Transverse colon (tissue), 4 donors: ENCODE results near the gene CALN1.

Experiments
- EP300 ChIP-seq: sonication (generic); formaldehyde crosslinking; IDR thresholded peaks from one replicate; pipeline ENCODE4 v1.6.1; 2017; ENCODE audit warnings: antibody characterized with exemption, low read depth
- POLR2AphosphoS5 ChIP-seq, 3 donors: sonication (generic); formaldehyde crosslinking; IDR thresholded peaks; one replicate each; pipeline ENCODE4 v1.6.1; 2016; ENCODE audit warnings: antibody characterized with exemption in 3 of 3
- TF ChIP-seq, protein P1 (sequence below), 5 experiments: fragments of 200-600 bp in 3 of 5; fragments of 450-650 bp in 2 of 5; sonication (generic) in 3 of 5; IDR thresholded peaks; 1 replicate in 2 of 5; 2 replicates in 3 of 5; pipeline ENCODE4 v1.5.1; 2016 to 2017; ENCODE audit warnings: antibody characterized with exemption in 5 of 5, inconsistent platforms in 3 of 5, mild to moderate bottlenecking in 2 of 5, moderate library complexity in 1 of 5

DNA sequence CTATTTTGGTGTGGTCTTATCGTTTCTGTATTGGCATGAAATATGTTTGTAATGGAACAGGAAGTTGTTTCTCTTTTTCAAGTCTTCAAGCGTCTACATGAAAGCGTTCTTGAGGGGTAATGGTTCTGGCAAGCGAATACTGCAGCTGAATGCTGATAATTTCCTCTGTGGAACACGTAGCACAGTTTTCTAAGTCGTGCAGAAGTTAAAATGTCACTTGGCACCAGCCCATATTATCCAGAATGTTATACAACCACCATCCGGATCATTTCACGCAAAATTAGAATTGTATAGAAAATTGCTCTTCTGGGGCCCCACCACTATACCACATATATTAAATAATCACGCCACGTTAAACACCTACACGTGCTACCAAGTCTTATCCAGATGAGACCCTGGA, 354.3 kb downstream of the CALN1 start:
- TF ChIP-seq POLR2AphosphoS5 (IDR thresholded peaks at IDR 0.05) (no peak), EP300 (no peak)
- TF ChIP-seq, protein P1, sequence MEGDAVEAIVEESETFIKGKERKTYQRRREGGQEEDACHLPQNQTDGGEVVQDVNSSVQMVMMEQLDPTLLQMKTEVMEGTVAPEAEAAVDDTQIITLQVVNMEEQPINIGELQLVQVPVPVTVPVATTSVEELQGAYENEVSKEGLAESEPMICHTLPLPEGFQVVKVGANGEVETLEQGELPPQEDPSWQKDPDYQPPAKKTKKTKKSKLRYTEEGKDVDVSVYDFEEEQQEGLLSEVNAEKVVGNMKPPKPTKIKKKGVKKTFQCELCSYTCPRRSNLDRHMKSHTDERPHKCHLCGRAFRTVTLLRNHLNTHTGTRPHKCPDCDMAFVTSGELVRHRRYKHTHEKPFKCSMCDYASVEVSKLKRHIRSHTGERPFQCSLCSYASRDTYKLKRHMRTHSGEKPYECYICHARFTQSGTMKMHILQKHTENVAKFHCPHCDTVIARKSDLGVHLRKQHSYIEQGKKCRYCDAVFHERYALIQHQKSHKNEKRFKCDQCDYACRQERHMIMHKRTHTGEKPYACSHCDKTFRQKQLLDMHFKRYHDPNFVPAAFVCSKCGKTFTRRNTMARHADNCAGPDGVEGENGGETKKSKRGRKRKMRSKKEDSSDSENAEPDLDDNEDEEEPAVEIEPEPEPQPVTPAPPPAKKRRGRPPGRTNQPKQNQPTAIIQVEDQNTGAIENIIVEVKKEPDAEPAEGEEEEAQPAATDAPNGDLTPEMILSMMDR (IDR thresholded peaks at IDR 0.05) = no peak
